Subcutaneous abdominal adipose tissue (tissue), 5 donors: ENCODE data around the gene WNT10A.

Experiments
- H3K27ac ChIP-seq: one replicate; pipeline ENCODE4 v1.7.0; 2013; ENCODE audit warnings: low read depth, mild to moderate bottlenecking, inconsistent platforms, low read length, moderate library complexity
- H3K27me3 ChIP-seq, 5 donors: one replicate each; pipeline ENCODE4 v1.7.0; 2013; ENCODE audit warnings: low read length in 5 of 5, inconsistent platforms in 1 of 5; ENCODE audit not compliant: control insufficient read depth in 5 of 5, insufficient read depth in 4 of 5
- H3K36me3 ChIP-seq, 5 donors: one replicate each; pipeline ENCODE4 v1.7.0; 2013; ENCODE audit warnings: low read length in 5 of 5; ENCODE audit not compliant: control insufficient read depth in 5 of 5, insufficient read depth in 5 of 5
- H3K4me1 ChIP-seq, 5 donors: one replicate each; pipeline ENCODE4 v1.7.0; 2013; ENCODE audit warnings: low read length in 5 of 5, mild to moderate bottlenecking in 3 of 5, moderate library complexity in 1 of 5; ENCODE audit not compliant: control insufficient read depth in 5 of 5, insufficient read depth in 5 of 5
- H3K4me3 ChIP-seq, 5 donors: one replicate each; pipeline ENCODE4 v1.7.0; 2013; ENCODE audit warnings: low read length in 5 of 5, low read depth in 1 of 5
- H3K9ac ChIP-seq, 5 donors: one replicate each; pipeline ENCODE4 v1.7.0; 2013; ENCODE audit warnings: low read length in 5 of 5, mild to moderate bottlenecking in 4 of 5, moderate library complexity in 3 of 5
- H3K9me3 ChIP-seq, 5 donors: one replicate each; pipeline ENCODE4 v1.7.0; 2013; ENCODE audit warnings: low read length in 5 of 5; ENCODE audit not compliant: control insufficient read depth in 5 of 5
- donor health status: healthy.
- donor health status: healthy.
- donor health status: healthy.
- donor health status: healthy.
- donor health status: healthy.

The WNT10A gene

GRCh38 chr2:218865396-218865795, 15.3 kb upstream of the WNT10A start:
- no peak overlapping the region for H3K9ac ChIP-seq
- H3K9me3 ChIP-seq: no peaks in the 10 kb centered on the region
- no peaks in the 10 kb centered on the region for H3K36me3 ChIP-seq
- peaks cover 17 to 43% (median 39%) of the 10 kb centered on the region in 5 donors for H3K27me3 ChIP-seq
- H3K4me3 ChIP-seq: no peak overlapping the region
- H3K4me1 ChIP-seq: peaks cover 0 to 7% (median 6%) of the 10 kb centered on the region in 5 donors
- H3K27ac ChIP-seq: no peak overlapping the region

GRCh38 chr2:218865999-218866398, 14.7 kb upstream of the WNT10A start:
- Histone ChIP-seq H3K36me3 (no peaks in the 10 kb centered on the region), H3K4me1 (peaks cover 0 to 6% (median 4%) of the 10 kb centered on the region in 5 donors), H3K27me3 (peaks cover 12 to 45% (median 39%) of the 10 kb centered on the region in 5 donors), H3K27ac (no peak overlapping the region), H3K9me3 (no peaks in the 10 kb centered on the region), H3K9ac (no peak overlapping the region), H3K4me3 (no peak overlapping the region)

GRCh38 chr2:218867900-218868299, 12.8 kb upstream of the WNT10A start:
- H3K27me3 ChIP-seq: peaks cover 15 to 53% (median 45%) of the 10 kb centered on the region in 5 donors
- peaks cover 0 to 15% (median 6%) of the 10 kb centered on the region in 5 donors for H3K4me1 ChIP-seq
- H3K27ac ChIP-seq: no peak overlapping the region

GRCh38 chr2:218869064-218869463, 11.6 kb upstream of the WNT10A start:
- Histone ChIP-seq H3K4me3 (no peak overlapping the region), H3K27me3 (peaks cover 17 to 62% (median 53%) of the 10 kb centered on the region in 5 donors), H3K4me1 (peaks cover 0 to 18% (median 6%) of the 10 kb centered on the region in 5 donors), H3K9me3 (no peaks in the 10 kb centered on the region), H3K9ac (no peak overlapping the region), H3K27ac (no peak overlapping the region), H3K36me3 (no peaks in the 10 kb centered on the region)

More at GRCh38 chr2:218867900-218868299, 12.8 kb upstream of the WNT10A start:
- Histone ChIP-seq H3K36me3 (no peaks in the 10 kb centered on the region), H3K9me3 (no peaks in the 10 kb centered on the region), H3K4me3 (no peak overlapping the region), H3K9ac (no peak overlapping the region)

GRCh38 chr2:218870984-218871344, 9.7 kb upstream of the WNT10A start:
- Histone ChIP-seq H3K4me1 (peaks cover 0 to 18% (median 6%) of the 10 kb centered on the region in 5 donors), H3K9me3 (no peaks in the 10 kb centered on the region), H3K27me3 (peaks cover 17 to 68% (median 58%) of the 10 kb centered on the region in 5 donors), H3K27ac (no peak overlapping the region), H3K9ac (no peak overlapping the region), H3K36me3 (no peaks in the 10 kb centered on the region), H3K4me3 (peak overlapping the region in 3 of 5 donors; percentile 25 to 45 (median 34))

GRCh38 chr2:218871345-218872302, 9.0 kb upstream of the WNT10A start:
- Histone ChIP-seq H3K27ac (no peak overlapping the region), H3K4me3 (peak overlapping the region in 3 of 5 donors; percentile 25 to 45 (median 34)), H3K36me3 (no peaks in the 10 kb centered on the region), H3K9me3 (no peaks in the 10 kb centered on the region), H3K4me1 (peaks cover 0 to 18% (median 6%) of the 10 kb centered on the region in 5 donors), H3K27me3 (peaks cover 17 to 73% (median 61%) of the 10 kb centered on the region in 5 donors), H3K9ac (no peak overlapping the region)

GRCh38 chr2:218872645-218873358, 7.8 kb upstream of the WNT10A start:
- Histone ChIP-seq H3K27ac (no peak overlapping the region), H3K9ac (no peak overlapping the region), H3K4me3 (no peak overlapping the region), H3K36me3 (no peaks in the 10 kb centered on the region), H3K27me3 (peaks cover 25 to 84% (median 67%) of the 10 kb centered on the region in 5 donors), H3K4me1 (peaks cover 0 to 18% (median 6%) of the 10 kb centered on the region in 5 donors), H3K9me3 (no peaks in the 10 kb centered on the region)

- Histone ChIP-seq H3K9me3 (no peaks in the 10 kb centered on the region), H3K36me3 (no peaks in the 10 kb centered on the region), H3K4me3 (no peak overlapping the region), H3K27ac (no peak overlapping the region), H3K4me1 (peaks cover 0 to 18% (median 6%) of the 10 kb centered on the region in 5 donors), H3K27me3 (peaks cover 26 to 88% (median 74%) of the 10 kb centered on the region in 5 donors), H3K9ac (no peak overlapping the region)
Observed at GRCh38 chr2:218873359-218874194, 7.1 kb upstream of the WNT10A start.

- Histone ChIP-seq H3K27ac (no peak overlapping the region), H3K4me1 (peaks cover 0 to 32% (median 18%) of the 10 kb centered on the region in 5 donors), H3K9me3 (no peaks in the 10 kb centered on the region), H3K27me3 (peaks cover 41 to 90% (median 85%) of the 10 kb centered on the region in 5 donors), H3K4me3 (no peak overlapping the region), H3K36me3 (no peaks in the 10 kb centered on the region), H3K9ac (no peak overlapping the region)
Observed at GRCh38 chr2:218875692-218876246, 4.9 kb upstream of the WNT10A start.
